ENCODE results near the gene RSU1. TPM values are rescaled to one million over a fixed set of nuclear protein-coding genes. Genes with fewer than 3 reads are reported as not detected.

Gene RSU1
- total RNA-seq, 4 donors from 2014 or later, result 57.5 to 121 (median 81.6) TPM

GRCh38 chr10:16789261-16789660, 28.0 kb downstream of the RSU1 start:
- TF ChIP-seq CTCF (IDR thresholded peaks at IDR 0.05), result no peak
- DNase-seq (ENCODE audit: low spot score), result no peak
- no peak for ATAC-seq (ENCODE audit: low FRiP score)

- no peak for DNase-seq (ENCODE audit: low spot score)
- no peak for ATAC-seq (ENCODE audit: low FRiP score)
- no peak for TF ChIP-seq CTCF (IDR thresholded peaks at IDR 0.05)
These were observed 28.4 kb downstream of the RSU1 start for GRCh38 chr10:16788778-16789177.

GRCh38 chr10:16788125-16788524, 29.1 kb downstream of the RSU1 start:
- no peak for TF ChIP-seq CTCF (IDR thresholded peaks at IDR 0.05)
- ATAC-seq (ENCODE audit: low FRiP score) (no peak), DNase-seq (ENCODE audit: low spot score) (no peak)

GRCh38 chr10:16787361-16787791, 29.8 kb downstream of the RSU1 start:
- no peak for TF ChIP-seq CTCF (IDR thresholded peaks at IDR 0.05)
- ATAC-seq (ENCODE audit: low FRiP score) (no peak), DNase-seq (ENCODE audit: low spot score) (no peak)

GRCh38 chr10:16780338-16780880, 36.8 kb downstream of the RSU1 start:
- DNase-seq (ENCODE audit: low spot score) (no peak), ATAC-seq (ENCODE audit: low FRiP score) (no peak)
- TF ChIP-seq CTCF (IDR thresholded peaks at IDR 0.05), result no peak

- ATAC-seq (ENCODE audit: low FRiP score) (no peak), DNase-seq (ENCODE audit: low spot score) (no peak)
- no peak for TF ChIP-seq CTCF (IDR thresholded peaks at IDR 0.05)
These were observed 37.8 kb downstream of the RSU1 start for GRCh38 chr10:16779384-16779915.
